AG04449 (cell line): ENCODE measurements around the gene C6.

ENCODE experiments used
- CTCF ChIA-PET: fragments of 350-600 bp; formaldehyde crosslinking; extraction: SDS; loops from one replicate; lab custom pipeline; 2021; ENCODE audit warnings: antibody characterized with exemption; lab: Yijun Ruan, JAX
- POLR2A ChIA-PET: fragments of 400-600, 350-600 bp; formaldehyde crosslinking; extraction: SDS; loops from one replicate; lab custom pipeline; 2020; ENCODE audit warnings: antibody characterized with exemption, inconsistent platforms; lab: Yijun Ruan, JAX
- DNase-seq: peaks from one replicate; pipeline ENCODE4 v3.0.0-alpha.2; 2010; ENCODE audit warnings: low read depth, low spot score
- H3K4me3 ChIP-seq: 2 replicates; pipeline ENCODE4 v1.5.1; 2011; ENCODE audit warnings: low read depth, mild to moderate bottlenecking, control low read depth, low read length
- TF ChIP-seq, protein P1 (sequence below): IDR thresholded peaks from one replicate; pipeline ENCODE4 v1.5.1; 2011; ENCODE audit warnings: mild to moderate bottlenecking, moderate library complexity, low read length, control low read depth, inconsistent platforms; ENCODE audit not compliant: insufficient read depth; ENCODE audit errors: missing control alignments

The C6 gene

DNA sequence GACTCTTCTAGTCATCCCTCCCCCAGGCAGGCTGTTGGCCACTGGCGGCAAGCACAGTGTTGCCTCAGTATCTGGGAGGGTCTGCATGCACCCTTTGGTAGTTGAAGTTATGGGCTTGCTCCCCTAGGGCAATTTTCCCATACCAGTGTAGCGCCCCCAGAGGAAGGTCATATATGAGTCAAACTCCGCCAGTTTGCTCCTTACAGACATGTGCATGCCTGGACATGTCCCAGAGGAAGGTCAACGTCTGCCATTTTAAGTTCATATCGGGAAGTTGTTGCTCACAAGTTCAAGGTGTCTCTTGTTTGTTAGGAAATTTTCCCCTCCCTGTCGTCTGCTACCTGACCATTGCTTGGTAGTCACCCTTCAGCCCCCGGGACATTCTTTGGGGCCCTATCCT lies 90.9 kb downstream of the C6 start:
- POLR2A ChIA-PET = no interaction called here
- no peak overlapping the region for H3K4me3 ChIP-seq
- CTCF ChIA-PET = no interaction called here
- TF ChIP-seq, protein P1, sequence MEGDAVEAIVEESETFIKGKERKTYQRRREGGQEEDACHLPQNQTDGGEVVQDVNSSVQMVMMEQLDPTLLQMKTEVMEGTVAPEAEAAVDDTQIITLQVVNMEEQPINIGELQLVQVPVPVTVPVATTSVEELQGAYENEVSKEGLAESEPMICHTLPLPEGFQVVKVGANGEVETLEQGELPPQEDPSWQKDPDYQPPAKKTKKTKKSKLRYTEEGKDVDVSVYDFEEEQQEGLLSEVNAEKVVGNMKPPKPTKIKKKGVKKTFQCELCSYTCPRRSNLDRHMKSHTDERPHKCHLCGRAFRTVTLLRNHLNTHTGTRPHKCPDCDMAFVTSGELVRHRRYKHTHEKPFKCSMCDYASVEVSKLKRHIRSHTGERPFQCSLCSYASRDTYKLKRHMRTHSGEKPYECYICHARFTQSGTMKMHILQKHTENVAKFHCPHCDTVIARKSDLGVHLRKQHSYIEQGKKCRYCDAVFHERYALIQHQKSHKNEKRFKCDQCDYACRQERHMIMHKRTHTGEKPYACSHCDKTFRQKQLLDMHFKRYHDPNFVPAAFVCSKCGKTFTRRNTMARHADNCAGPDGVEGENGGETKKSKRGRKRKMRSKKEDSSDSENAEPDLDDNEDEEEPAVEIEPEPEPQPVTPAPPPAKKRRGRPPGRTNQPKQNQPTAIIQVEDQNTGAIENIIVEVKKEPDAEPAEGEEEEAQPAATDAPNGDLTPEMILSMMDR = no peak
- DNase-seq = no peak

DNA sequence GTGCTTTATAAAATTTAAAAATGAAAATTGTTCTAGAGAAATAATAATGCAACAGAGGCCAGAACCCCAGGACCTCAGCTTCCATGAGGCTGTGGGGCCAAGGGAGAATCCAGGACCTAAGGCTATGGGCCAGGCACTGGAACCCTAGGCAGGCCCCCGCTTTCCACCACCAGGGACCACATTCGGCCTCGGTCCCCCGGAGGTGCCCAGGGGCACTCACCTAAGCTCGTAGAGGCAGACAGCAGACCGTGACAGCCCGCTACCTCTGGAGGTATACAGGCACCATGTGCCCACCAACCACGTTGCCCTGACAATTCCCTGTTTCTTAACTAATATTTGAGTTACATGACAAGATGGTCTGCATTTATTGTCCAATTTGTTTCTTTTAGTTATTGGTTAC lies 92.7 kb downstream of the C6 start:
- CTCF ChIA-PET = no interaction called here
- POLR2A ChIA-PET = no interaction called here
- TF ChIP-seq, protein P1 = no peak
- DNase-seq = no peak
- H3K4me3 ChIP-seq = no peak overlapping the region

DNA sequence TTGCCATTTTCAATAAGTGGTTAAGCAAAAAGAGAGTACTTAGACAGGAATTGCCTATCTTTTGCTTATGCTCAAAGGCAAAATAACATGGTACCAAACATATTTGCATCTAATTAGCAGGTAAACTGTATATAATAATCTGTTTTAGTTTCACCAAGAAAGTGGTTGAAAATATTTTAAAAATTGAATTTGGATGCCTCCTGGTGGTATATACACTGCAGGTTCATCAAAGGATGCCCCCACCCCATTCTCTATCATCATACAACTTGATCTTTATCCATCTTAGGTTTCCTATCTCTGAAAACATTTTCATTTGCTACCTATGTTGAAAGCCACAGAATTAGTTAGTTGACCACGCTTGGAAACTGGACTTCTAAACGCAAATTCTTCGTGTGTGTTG lies 95.2 kb downstream of the C6 start:
- DNase-seq = no peak
- CTCF ChIA-PET = interaction anchor here (1.3 to 2.4 kb wide), 2 partner anchors 9 to 213 kb away, joined by 3 to 5 read pairs; no protein-coding TSS in a partner anchor
- no peak overlapping the region for H3K4me3 ChIP-seq
- POLR2A ChIA-PET = no interaction called here
- TF ChIP-seq, protein P1 = no peak

DNA sequence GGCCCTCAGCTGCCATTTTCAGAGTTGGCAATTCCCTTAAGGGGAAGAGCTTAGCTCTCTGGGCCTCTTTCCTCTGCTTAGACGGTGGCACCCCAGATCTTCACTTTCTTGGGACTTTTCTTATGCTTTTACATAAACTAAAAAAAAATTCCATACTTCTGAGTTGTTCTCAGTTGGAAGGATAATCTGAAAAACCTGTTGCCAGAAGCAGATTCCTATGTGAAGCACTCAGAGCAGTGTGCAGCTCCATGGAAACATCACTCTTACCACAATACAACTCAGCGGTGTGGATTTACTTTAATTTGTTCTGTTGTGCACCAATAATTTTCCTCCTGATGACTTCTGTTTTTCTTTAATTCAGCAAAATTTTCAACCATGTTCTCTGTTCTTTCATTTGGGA lies 98.1 kb downstream of the C6 start:
- ChIA-PET POLR2A (no interaction called here), CTCF (interaction anchor here (0.6 to 2.2 kb wide), 2 partner anchors 211 to 1144 kb away, joined by 3 to 11 read pairs; no protein-coding TSS in a partner anchor)
- DNase-seq = peak; percentile 60
- no peak overlapping the region for H3K4me3 ChIP-seq
- TF ChIP-seq, protein P1 = no peak

DNA sequence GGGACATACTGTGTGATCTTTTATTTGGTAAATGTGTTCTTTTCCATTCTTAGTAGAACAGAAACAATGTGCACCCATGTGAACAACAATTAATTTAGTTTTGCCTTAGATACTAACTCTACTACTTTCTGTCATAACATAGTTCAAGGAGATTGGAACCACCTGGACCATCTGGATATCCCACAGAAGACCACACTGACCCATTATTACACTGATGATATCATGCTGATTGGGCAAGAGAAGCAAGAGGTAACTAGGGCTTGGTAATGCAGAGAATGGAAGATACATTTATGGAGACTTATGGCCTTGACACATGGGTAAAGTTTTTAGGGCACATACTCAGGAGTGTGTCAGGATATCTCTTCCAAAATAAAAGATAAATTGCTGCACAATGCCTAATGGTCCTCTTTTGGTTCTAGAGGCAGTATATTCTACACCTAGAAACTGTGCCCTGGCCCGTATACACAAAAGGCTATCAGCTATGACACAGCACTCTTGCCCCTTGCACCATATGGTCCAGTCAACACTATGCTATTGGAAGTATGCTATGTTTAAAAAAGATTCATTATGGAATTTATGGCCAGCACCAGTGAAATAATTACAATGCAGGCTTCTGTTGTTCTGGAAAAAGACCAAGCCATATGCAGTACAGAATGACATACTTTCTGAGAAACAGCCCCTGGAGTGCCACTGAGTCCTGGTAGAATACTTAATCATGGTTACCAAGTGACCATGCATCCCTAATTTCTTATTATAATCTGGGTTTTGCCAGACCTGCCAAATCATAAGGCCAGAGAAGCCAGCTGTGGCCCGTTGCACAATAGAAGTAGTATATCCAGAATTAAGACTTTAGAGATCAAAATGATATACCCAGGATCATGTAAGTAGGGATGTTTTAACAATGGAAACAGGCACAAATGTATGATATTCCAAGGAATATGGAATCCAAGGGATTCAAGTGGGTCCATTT lies 100.6 kb downstream of the C6 start:
- ChIA-PET CTCF (no interaction called here), POLR2A (no interaction called here)
- peak; percentile 42 for DNase-seq
- H3K4me3 ChIP-seq = no peak overlapping the region
- TF ChIP-seq, protein P1 = no peak

DNA sequence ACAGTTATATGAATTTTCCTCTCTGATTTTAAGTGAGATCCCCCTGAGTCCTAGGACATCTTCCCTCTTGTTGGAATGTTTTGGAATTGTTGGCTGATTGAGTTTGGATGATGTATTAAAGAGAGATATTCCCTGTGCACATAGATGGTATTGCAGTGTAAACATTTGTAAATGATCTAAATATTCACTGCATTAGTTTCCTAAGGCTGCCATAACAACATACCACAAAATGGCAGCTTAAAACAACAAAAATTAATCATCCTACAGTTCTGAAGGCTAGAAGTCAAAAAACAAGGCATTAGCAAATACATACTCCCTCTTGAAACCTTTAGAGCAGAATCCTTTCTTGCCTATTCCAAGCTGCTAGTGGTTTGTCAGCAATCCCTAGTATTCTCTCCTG lies 104.1 kb downstream of the C6 start:
- ChIA-PET POLR2A (no interaction called here), CTCF (no interaction called here)
- no peak for DNase-seq
- no peak overlapping the region for H3K4me3 ChIP-seq
- TF ChIP-seq, protein P1 = no peak
